MCF 10A (cell line): ENCODE data around the gene MCAM. TPM values are rescaled to one million over a fixed set of nuclear protein-coding genes. Genes with fewer than 3 reads are reported as not detected.

Experiments used
- BruUV-seq: library from RNA; stranded (reverse); fragments of 400-500 nt; replicated peaks from 2 replicates; lab custom pipeline; 2021; lab: Mats Ljungman, UMichigan
- CTCF ChIA-PET: fragments of 300-600 bp; sonication (Branson Sonifier 250); formaldehyde crosslinking; extraction: SDS; loops from one replicate; lab custom pipeline; 2021; ENCODE audit warnings: antibody characterized with exemption, inconsistent platforms; lab: Yijun Ruan, JAX
- POLR2A ChIA-PET: fragments of 300-600, 350-650 bp; sonication (Branson Sonifier 250); formaldehyde crosslinking; extraction: SDS; loops from one replicate; lab custom pipeline; 2020; ENCODE audit warnings: antibody characterized with exemption, inconsistent platforms; lab: Yijun Ruan, JAX
- DNase-seq: peaks from one replicate; pipeline ENCODE4 v3.0.0-alpha.2; 2018; ENCODE audit not compliant: unreplicated experiment
- H3K27ac Mint-ChIP-seq: one replicate; pipeline ENCODE4 v1.8.0; 2022; ENCODE audit warnings: mild to moderate bottlenecking, low read depth, mixed read lengths; ENCODE audit not compliant: unreplicated experiment
- H3K27me3 Mint-ChIP-seq: one replicate; pipeline ENCODE4 v1.8.0; 2022; ENCODE audit warnings: mixed read lengths; ENCODE audit not compliant: insufficient read depth, unreplicated experiment
- H3K36me3 Mint-ChIP-seq: one replicate; pipeline ENCODE4 v1.8.0; 2022; ENCODE audit warnings: mild to moderate bottlenecking, moderate library complexity, mixed read lengths; ENCODE audit not compliant: insufficient read depth, unreplicated experiment
- H3K4me1 Mint-ChIP-seq: one replicate; pipeline ENCODE4 v1.8.0; 2022; ENCODE audit warnings: mixed read lengths; ENCODE audit not compliant: insufficient read depth, unreplicated experiment
- H3K4me3 Mint-ChIP-seq: one replicate; pipeline ENCODE4 v1.8.0; 2022; ENCODE audit warnings: mild to moderate bottlenecking, moderate library complexity, mixed read lengths; ENCODE audit not compliant: unreplicated experiment
- H3K9me3 Mint-ChIP-seq: one replicate; pipeline ENCODE4 v1.8.0; 2022; ENCODE audit warnings: mixed read lengths; ENCODE audit not compliant: unreplicated experiment
- CTCF ChIP-seq: fragments of 200-600 bp; IDR thresholded peaks from one replicate; pipeline ENCODE4 v1.8.0; 2022; ENCODE audit warnings: antibody characterized with exemption, mild to moderate bottlenecking; ENCODE audit not compliant: unreplicated experiment
- intact Hi-C: fragments of 100-400 bp; cut with micrococcal nuclease; formaldehyde crosslinking; loops from 2 replicates; pipeline ENCODE4 v1.14.1; 2022
- total RNA-seq: library from RNA; stranded (reverse); gene quantifications from 2 replicates; pipeline ENCODE4 v1.2.3, GENCODE V29; 2022

Gene MCAM
- total RNA-seq, 1 experiment from 2014 or later, result 3.5 TPM

GRCh38 chr11:119284344-119285157 lies 32.4 kb downstream of the MCAM start:
- ChIA-PET POLR2A (interaction anchor here (0.7 to 2.1 kb wide), 4 partner anchors 76 to 323 kb away, joined by 3 to 12 read pairs (median 3); partner anchors contain the start of genes CBL and VPS11), CTCF (interaction anchor here (0.5 to 4.2 kb wide), 32 partner anchors 11 to 1298 kb away, joined by 3 to 22 read pairs (median 3); partner anchors contain the start of genes CBL, HINFP, IL10RA and MCAM)
- no peak overlapping the region for H3K4me3 Mint-ChIP-seq
- no TSS peak for BruUV-seq
- peaks cover 51% of the 10 kb centered on the region for H3K36me3 Mint-ChIP-seq
- peak; percentile 55 for TF ChIP-seq CTCF
- no peaks in the 10 kb centered on the region for H3K9me3 Mint-ChIP-seq
- DNase-seq, result peak; percentile 57
- H3K27me3 Mint-ChIP-seq, result no peaks in the 10 kb centered on the region
- no peak overlapping the region for H3K27ac Mint-ChIP-seq
- intact Hi-C loops, result loop anchor here (1.0 to 10.0 kb wide), 2 partner anchors 79 to 180 kb away; partner anchors contain the start of genes C2CD2L and DPAGT1
- peaks cover 4% of the 10 kb centered on the region for H3K4me1 Mint-ChIP-seq

- Mint-ChIP-seq H3K36me3 (peaks cover 60% of the 10 kb centered on the region), H3K4me1 (peaks cover 4% of the 10 kb centered on the region), H3K4me3 (no peak overlapping the region), H3K27me3 (no peaks in the 10 kb centered on the region), H3K27ac (no peak overlapping the region), H3K9me3 (no peaks in the 10 kb centered on the region)
- BruUV-seq, result no TSS peak
- TF ChIP-seq CTCF, result no peak
- POLR2A ChIA-PET, result interaction anchor here (1.1 to 1.2 kb wide), 2 partner anchors 77 to 161 kb away, joined by 3 read pairs; partner anchors contain the start of genes CBL and HINFP
- intact Hi-C loops, result loop anchor here (10.0 kb wide), 1 partner anchor 178 kb away; the partner anchor contains the start of genes C2CD2L and DPAGT1
- CTCF ChIA-PET, result interaction anchor here (0.6 to 4.2 kb wide), 7 partner anchors 58 to 200 kb away, joined by 3 to 22 read pairs (median 4); partner anchors contain the start of gene CBL
- no peak for DNase-seq
Measured at GRCh38 chr11:119282495-119282894, 34.4 kb downstream of the MCAM start.

GRCh38 chr11:119277660-119278059 lies 39.3 kb downstream of the MCAM start:
- no peak overlapping the region for H3K27ac Mint-ChIP-seq
- POLR2A ChIA-PET, result interaction anchor here (0.9 kb wide), 1 partner anchor 71 kb away, joined by 3 read pairs; no protein-coding TSS in a partner anchor
- H3K4me3 Mint-ChIP-seq, result no peak overlapping the region
- CTCF ChIA-PET, result interaction anchor here (1.0 to 1.7 kb wide), 7 partner anchors 30 to 132 kb away, joined by 3 to 9 read pairs (median 4); partner anchors contain the start of gene CBL
- intact Hi-C loops, result no loop called here
- peaks cover 45% of the 10 kb centered on the region for H3K36me3 Mint-ChIP-seq
- DNase-seq, result no peak
- TF ChIP-seq CTCF, result no peak
- no TSS peak for BruUV-seq
- H3K9me3 Mint-ChIP-seq, result no peaks in the 10 kb centered on the region
- H3K4me1 Mint-ChIP-seq, result no peaks in the 10 kb centered on the region
- no peaks in the 10 kb centered on the region for H3K27me3 Mint-ChIP-seq

- CTCF ChIA-PET, result interaction anchor here (0.6 to 1.5 kb wide), 4 partner anchors 9 to 36 kb away, joined by 3 to 5 read pairs (median 4); no protein-coding TSS in a partner anchor
- POLR2A ChIA-PET, result interaction anchor here (0.6 kb wide), 2 partner anchors 45 to 57 kb away, joined by 3 to 6 read pairs; no protein-coding TSS in a partner anchor
Measured at GRCh38 chr11:119273721-119274120, 43.2 kb downstream of the MCAM start.

More at GRCh38 chr11:119273721-119274120, 43.2 kb downstream of the MCAM start:
- no peak for DNase-seq
- Mint-ChIP-seq H3K4me3 (no peak overlapping the region), H3K4me1 (no peaks in the 10 kb centered on the region), H3K27me3 (no peaks in the 10 kb centered on the region), H3K9me3 (no peaks in the 10 kb centered on the region), H3K36me3 (peaks cover 22% of the 10 kb centered on the region), H3K27ac (no peak overlapping the region)
- no TSS peak for BruUV-seq
- TF ChIP-seq CTCF, result no peak
- intact Hi-C loops, result no loop called here
